ENCODE data around the gene GALNT7.
"Not testable (repeated sequence)": the region's sequence is repeated elsewhere in the genome, so short reads cannot be mapped to it uniquely, and the experiment has no call there.

GALNT7 gene

DNA sequence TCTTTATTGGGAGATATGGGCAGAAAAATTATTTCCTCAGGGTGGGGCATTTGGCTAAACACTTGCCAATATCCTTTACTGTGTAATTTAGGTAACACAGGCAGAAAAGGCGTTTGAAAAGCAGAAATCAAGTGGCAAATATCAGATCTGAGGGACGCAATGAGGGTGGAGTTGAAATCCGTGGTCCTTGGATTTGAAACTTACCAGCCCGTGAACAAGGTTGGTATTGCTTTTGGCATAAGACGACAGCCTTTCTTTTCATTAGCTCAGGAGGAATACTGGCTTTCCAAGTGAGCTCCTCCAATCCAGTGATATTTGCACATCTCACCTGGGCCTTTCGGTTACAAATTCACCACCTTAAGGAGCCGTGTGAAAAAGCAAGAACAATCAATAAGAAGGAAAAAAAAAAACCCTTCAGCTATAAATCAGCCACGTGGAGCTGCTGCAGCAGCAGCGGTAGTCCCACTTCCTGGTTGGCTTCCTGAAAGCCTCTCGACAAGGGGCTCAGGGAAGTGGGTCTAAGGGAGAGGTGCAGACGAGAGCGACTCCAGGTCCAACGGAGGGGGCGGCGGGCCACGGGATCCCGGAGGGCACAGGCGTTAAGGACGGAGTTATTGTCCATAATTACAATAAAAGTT lies 734 bp upstream of the GALNT7 start:
- DNase-seq: no peak

DNA sequence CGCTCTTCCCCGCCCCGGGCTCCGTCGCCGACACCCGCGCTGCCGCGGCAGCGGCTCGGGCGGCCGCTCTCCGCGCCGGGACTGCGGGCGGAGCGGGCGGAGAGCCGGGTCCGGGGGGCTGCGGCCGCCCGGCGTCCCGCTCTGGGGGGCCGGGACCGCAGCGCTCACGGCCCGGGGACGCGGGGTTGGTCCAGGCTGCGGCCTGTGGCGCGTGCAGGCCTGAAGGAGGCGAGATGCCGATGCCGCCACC lies 492 bp downstream of the GALNT7 start:
- no peak for DNase-seq

DNA sequence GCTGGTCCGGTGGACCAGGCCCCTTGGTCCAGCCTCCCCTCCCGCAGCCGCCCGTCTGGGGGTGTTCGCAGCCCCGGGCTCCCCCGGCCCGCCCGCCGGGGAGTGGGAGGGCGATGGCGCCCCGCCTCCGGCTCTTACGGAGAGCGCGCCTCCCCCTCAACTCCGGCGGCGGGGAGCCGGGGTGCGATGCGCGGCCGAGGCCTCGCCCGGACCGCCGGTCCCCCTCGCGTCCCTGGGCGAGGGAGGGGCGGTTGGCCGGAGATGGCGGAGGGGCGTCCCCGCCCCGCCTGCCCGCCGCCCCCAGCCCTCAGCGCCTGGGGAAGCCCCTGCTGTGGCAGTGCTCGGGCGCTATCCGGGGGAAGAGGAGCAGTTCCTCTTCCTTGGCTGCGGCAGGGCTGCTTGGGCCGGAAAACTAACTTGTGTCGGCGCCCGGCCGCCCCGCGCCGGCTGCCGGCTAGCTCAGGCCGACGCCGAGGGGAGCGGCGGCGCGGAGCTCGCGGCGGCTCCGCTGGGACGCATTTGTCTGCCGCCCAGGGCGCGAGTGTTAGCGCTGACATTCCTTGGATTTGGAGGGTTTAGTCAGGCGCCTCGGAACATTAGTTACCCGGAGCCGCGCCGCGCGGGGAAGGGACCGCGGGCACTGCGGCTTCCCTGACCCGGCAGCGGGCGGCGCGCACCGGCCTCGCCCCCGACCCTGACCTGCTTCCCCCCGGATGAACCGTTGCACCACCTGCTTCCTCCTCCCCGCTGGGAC lies 994 bp downstream of the GALNT7 start:
- DNase-seq: peak; percentile 26

DNA sequence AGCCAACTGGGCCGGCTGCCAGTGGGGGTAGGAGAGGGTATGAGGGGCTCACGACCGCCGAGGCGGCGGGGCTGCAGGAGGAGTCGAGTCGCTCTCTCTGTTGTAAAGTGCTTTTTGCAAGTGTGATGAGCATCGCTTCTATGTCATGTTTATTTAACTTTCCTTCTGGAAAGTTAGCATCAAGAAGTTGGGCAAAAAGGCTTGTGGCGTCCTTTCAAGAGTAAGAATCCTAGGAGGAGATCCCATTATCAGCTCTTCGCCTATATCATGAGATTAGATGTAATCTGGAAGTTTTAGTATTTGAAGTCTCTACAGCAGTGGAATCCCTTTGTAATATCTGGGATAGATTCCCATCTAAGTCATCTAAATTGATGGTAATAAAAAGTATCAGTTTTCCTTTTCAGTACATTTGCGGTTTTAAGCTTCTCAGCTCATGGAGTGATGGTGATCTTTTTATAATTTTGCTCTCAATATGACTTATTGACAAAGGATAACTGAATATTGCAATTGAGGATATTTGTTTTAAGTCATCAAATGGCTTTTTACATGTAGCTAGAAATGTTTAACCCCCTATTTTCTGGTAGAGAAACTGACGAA lies 1.7 kb downstream of the GALNT7 start:
- DNase-seq: no peak

DNA sequence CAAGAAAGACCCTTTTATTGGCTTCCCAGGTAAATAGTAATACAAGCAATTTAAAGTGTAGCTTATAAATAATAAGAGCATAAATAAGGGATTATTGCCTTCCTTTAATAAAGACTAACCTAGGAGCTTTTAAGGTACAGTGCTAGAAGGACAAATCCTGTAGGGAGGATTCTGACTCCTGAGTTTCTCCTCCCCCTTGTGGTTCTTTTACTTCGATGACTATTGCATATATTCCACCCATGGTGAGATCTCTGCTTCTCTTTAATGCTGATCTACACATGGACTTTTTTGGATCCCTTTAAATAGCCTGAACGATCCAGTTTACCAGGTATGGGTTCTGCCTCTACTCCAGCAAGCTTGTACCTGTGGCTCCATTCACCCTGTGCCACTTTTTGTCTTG lies 2.5 kb downstream of the GALNT7 start:
- no peak for DNase-seq

DNA sequence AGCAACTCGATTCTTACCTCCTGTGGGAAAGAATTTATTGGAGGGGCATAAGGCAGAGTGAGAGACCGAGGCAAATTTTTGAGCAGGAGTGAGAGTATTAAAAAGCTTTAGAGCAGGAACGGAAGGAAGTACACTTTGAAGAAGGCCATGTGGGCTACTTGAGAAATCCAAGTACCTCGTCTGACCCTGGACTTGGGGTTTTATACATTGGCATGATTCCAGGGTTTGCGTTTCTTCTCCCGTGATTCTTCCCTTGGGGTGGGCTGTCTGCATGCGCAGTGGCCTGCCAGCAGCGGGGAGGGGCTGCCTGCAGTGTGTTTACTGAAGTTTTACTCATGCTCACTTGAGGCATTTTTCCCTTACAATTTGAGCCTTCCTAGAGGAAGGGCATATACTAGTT lies 3.4 kb downstream of the GALNT7 start:
- no peak for DNase-seq

DNA sequence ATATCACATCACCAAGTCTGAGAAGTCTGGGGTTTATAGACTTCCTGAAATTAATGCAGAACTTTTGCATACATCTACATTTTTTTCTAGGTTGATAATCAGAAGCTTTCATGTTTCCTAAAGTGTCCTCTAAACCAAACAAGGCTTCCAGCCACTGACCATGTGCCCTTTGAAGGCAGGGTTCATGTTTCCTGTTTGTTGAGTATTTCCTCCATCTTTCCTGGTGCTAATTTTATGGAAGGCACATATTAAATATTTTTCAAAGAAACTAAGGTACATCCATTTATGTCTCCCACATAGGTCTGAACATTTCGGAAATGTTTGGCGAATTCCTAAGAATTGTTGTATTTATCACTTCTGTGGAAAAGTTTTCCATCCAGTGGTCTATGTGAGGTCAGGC lies 5.6 kb downstream of the GALNT7 start:
- DNase-seq: no peak

DNA sequence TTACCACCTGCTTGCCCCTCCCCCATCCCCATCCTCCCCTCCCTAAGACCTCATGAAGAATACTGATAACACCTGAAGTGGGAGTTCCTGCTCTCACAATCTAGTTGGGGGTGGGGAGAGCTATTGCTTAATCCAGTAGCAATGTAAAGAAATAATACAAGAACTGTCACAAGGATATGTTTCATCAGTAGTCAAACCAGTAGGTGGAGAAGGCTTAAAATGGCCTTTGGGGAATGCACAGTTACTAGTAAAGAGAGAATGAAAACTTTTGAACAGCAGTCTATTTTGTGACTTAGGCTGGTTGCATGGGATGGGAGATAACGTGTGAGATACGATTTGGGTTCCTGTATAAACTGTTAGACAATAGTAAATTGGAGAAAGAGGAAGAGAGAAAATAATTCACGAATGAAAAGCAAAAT lies 6.0 kb downstream of the GALNT7 start:
- no peak for DNase-seq

DNA sequence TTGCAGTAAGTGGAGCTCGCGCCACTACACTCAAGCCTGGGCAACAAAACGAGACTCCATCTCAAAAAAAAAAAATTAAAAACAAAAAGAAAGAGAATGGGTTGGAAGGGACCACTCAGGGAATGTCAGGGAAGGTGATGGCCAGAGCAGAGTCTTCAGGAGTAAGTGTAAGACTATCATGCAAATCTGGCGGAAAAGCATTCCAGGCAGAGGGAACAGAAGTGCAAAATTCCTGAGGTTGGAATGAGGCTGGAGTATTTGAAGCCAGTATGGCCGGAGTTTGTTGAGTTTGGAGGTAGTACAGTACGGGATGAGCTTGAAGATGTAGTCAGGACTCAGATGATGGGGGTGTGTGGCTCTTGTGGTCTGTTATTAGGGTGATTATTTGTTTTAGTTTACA lies 7.4 kb downstream of the GALNT7 start:
- DNase-seq: no peak

DNA sequence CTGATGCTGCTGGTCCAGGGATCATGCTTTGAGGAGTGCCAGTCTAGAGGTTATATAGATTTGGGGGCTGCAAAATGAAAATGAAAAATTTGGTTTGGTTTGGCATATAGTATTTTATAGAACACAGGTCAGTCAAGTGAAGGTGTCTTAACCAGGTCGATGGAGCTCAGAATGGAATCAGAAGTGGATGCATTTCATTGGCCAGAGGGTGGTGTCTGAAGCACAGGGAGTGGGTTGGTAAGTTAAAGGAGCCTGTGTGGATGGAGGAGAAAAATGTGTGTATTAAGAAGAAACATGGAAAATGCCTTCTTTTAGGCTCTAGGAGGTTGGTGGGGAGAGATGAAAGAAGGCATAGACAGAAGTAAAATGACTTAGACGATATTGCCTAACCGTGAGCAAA lies 8.6 kb downstream of the GALNT7 start:
- no peak for DNase-seq

DNA sequence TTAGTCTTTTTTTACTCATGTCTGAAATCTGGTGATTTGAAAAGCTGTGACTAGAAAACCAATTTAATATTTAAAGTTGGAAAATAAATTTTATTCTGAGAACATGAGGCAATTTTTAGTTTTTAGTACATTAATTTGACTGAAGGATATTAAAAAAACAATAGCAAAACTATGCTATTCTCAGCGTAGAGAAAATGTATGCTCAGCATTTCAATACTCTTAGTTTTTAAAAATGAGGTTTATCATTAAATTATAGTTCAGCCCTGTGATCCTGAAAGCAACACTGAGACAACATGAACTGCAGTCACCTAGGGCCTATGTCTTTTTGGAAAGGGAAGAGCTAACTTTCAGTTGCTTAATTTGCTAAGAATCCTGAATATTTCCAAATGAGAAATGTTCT lies 9.5 kb downstream of the GALNT7 start:
- no peak for DNase-seq

DNA sequence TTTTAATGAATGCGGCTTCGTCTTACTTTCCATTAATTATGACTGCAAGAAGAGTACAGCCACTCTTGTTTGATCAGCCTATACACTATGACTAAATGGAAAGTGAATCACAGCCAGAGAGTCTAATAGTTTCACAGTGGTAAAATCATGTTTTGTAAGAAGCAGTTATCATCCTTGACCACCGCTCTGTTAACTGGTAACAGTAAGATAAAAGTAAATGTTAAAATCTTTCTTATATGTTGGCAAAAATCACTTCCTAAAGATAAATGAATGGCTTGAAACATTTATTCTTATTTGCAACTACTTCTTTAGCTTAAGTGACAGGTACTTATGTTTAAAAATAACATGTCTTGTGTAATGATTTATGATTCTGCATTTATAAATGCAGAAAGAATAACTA lies 13.2 kb downstream of the GALNT7 start:
- DNase-seq: no peak

DNA sequence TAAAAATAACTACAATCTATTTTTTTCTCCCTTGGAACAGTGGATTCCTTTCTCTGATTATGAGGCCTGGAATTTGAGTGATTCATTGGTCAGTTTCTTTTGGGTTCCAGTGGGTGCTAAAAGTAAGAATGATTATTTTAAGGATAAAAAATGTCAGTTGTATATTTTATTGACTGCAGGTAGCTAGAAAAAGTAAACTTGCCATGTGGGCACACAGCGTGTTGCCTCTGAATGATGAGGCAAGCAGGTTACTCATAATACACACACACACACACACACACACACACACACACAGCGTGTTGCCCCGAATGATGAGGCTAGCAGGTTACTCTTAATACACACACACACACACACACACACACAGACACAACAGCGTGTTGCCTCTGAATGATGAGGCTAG lies 13.8 kb downstream of the GALNT7 start:
- DNase-seq: peak; percentile 4

DNA sequence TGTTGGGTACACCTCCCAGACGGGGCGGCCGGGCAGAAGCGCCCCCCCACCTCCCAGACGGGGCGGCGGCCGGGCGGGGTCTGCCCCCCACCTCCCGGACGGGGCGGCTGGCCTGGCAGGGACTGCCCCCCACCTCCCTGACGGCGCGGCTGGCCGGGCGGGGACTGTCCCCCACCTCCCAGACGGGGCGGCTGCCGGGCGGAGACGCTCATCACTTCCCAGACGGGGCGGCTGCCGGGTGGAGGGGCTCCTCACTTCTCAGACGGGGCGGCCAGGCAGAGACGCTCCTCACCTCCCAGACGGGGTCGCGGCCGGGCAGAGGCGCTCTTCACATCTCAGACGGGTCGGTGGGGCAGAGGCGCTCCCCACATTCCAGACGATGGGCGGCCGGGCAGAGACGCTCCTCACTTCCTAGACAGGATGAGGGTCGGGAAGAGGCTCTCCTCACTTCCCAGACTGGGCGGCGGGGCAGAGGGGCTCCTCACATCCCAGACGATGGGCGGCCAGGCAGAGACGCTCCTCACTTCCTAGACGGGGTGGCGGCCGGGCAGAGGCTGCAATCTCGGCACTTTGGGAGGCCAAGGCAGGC lies 15.1 kb downstream of the GALNT7 start:
- not testable (repeated sequence) for DNase-seq

DNA sequence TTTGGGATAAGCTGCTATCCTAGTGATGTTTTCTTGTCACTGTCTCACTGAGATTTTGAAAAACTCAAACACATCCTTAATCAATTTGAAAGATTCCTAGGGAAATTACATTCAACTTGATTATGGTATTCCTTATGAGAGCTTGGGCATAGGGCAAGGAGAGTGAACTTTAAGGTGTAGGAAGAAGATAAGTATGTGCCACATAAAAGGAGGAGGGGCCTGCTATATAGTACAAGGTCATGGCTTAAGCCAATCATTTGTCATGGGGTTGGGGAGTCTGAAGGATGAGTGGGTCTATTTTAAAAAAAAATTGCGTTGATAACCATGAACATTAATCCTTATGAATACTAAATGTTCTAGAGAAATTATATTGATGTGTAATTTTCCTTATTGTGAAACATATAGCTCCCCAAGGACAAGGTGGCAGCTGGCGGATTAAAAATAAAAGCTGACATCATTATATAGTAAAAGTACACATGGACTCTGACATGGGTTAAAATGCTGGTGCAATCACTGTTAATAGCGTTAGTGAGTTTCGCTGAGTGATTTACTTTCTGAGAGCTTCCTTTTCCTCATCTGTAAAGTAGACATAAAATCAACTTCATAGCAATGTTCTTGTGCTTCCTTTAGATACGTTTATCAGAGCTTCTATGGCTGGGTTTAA lies 17.4 kb downstream of the GALNT7 start:
- no peak for DNase-seq

DNA sequence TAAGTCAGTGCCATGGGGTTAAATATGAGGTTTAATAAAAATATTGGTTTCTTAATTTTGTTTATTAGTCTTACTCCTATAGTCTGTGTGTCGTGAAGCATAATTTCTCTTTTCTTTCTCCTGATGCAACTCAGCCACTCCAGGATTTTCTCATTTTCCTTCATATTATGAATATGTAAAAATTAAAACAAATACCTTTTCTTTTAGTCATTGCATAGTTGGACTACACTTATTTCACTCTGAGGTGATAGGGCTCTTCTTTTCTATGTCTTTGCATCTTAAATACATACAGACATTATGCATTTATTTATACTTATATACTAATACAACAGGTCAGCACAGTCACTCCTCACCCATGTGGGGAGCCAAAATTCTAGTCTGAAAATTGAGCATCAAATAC lies 19.1 kb downstream of the GALNT7 start:
- no peak for DNase-seq

DNA sequence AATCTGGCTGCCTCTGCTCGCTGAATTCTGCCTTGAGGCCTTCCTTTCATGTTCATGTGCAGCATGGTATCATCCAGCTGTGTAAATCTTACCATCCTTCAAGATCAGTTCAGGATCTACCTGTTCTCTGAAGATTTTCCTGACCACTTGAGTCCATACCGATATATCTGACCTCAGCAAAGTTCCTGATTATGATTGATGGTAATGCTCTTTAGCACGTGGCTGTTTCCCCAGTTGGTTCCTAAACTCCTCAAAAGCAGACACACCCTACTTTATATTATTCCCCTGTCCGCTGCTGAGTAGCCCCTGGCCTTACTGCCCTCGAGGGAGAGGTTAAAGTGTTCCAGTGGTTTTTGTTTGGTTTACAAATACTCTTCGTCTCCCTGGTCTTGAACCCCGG lies 20.0 kb downstream of the GALNT7 start:
- DNase-seq: no peak

DNA sequence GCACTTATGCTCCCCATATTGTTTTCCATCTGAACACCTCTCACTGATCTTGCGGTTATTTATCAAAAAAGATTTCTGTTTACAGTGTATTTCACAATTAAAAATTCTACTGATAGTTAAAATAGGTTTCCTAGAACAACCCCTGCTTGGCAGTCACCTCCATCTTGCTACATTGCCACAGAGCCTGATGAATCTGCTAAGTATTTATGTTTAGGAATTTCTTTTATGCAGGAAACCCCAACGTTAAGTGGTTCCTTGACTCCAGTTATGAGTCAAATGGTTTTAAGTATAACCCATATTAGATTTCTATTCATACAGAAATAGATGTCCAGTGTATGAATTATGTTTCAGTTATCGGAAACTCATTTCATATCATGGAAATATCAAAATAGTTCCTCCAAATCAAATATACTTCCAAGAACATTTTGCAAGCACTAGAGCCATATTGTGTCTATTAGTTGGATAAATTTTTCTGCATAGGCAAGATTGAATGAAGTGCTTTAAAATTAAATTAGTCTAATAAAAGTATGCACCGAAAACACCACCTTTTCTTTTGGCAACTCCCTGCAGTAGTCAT lies 20.6 kb downstream of the GALNT7 start:
- DNase-seq: no peak

DNA sequence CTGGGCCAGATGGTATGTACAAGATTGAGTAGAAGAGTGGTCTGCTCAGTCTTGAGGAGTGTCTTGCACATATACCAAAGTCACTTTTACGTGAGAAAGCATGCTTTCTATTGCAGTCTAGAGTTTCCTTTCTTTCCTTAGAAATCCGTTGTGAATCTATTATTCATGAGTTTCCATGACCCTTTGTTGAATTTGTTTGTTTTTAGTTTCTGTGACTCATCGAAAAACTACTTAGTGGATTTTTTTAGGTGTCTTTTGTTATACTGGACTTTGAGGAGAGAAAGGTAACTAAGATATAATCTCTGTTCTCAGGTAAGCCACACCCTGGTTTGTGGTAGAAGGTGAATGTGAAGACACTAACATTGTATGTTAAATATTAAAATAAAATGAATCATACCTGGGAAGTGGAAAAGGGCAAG lies 23.0 kb downstream of the GALNT7 start:
- no peak for DNase-seq

DNA sequence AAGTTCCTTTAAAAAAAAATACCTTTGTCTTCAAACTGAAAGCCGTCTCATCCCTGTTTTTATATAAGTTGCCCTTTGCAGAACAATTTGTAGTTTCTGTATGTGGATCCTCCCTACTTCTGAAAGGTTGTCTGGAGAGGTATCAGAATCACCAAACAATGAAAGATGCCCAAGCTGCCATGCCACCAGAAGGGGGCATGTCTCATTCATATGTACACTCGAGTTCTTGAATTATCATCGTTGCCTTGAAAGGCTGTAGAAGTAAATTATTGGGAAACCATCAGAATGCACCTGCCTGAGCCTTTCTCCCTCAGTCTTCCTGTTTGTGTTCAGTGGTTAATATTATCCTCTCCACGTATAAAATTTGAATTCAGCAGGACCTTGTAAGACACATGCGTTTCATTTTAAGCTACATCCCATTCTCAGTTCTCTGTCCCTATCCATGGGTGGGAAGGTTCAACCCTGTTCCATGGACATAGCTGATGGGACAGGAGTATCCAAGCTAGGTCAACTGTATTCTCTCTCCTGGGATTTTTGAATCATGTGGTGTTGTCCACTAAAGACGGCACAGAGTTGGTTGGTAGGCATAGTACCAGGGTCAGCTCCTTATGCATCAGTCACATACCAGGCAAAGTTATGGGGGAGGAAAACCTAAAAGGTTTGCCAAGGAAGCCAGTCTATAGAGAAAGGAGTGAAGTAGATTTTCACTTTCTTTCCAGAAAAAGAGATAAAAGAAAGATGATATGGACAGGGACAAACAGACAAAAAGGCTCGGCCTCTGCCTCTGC lies 24.0 kb downstream of the GALNT7 start:
- DNase-seq: no peak

DNA sequence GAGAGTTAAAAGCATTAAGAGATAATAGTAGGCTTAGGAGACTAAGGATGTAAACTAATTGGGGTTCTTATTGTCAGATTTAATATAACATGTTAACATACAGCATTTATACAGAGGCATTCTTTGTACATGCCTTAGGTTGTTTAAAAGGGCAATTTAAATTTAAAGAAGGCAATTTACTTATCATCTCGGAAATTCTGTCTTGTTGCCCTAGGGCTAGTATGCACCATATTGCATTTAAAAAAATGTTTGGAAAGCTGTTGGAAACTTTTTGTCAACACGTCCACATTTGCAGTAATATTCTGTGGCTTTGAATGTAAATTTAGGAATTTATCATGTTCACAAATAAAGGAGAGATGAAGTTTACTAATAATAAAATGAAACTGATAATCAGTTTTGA lies 25.5 kb downstream of the GALNT7 start:
- DNase-seq: no peak

DNA sequence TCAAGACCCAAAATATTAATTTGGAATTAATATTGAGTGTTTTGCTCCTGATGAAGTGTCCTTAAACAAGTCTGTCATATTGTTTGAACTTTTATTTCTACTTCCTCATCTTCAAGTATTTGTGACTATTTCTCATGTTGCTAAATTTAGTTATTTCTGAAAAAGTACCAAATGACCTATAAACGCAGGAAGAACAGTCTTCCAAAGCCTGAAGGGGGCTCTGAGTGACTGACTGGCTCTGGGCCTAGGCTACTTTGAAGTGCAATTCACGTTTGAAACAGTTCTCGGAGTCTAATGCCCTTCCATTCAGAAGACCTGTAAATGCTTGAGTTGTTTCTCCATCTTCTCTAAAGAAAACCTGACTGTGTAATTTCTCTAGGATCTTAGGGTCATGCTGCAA lies 26.5 kb downstream of the GALNT7 start:
- no peak for DNase-seq

DNA sequence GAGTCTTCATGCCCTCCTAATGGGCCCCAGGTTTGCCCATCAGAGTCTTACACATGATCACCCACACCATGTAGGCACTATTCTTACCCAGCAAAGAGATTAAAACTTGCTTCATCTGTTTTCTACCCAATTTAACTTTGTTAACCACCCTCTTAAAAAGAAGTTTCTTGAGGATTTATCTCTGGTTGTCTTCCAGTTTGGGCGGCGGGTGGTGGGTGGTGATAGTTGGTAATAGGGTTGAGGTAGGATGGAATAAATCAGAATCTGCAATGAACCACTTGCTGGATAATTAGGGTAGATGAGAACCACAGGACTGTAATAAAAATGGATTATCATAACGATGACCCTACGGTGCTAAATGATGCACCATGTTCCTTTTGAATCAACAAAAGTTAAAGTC lies 30.9 kb downstream of the GALNT7 start:
- DNase-seq: no peak
